ENCODE data around the gene CTIF.
"Not testable (repeated sequence)": the region's sequence is repeated elsewhere in the genome, so short reads cannot be mapped to it uniquely, and the experiment has no call there.

CTIF gene

GRCh38 chr18:48538531-48539405 lies at the start of gene CTIF:
Gene CTIF (plus strand): TSS chr18:48539031. CDS start chr18:48619566, 80,535 bp downstream.
- peak; percentile 95 for DNase-seq (ENCODE audit: low spot score)

DNA sequence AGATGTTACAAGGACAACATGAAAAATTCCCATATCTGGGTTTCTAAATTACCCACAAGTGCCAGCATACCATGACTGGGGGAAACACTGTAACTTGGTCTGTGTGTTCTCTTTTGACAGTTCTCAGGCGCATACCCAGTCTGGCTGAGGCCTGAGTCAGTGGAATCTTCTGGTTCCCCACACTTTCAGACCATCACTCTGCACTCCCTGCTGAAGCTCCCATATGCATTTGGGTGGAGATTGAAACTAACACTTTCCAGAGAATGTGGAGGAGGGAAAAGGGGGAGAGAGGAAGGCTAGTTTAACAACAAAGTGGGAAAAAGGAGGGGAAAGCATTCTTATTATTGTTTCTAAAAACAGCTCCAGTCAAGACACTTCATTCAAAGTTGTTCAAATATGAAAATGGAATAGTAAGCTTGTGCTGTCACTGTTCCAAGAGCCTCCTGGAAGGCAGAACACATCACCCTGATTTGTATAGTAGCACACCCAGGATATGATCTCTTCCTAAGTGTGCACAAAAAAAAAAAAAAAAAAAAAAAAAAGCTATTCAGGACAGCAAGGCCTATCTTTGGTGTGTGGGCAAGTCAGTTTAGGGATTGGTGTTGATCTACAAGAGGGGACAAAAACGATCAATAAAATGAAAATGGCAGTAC lies 48.1 kb upstream of the CTIF start:
- peak; percentile 24 for DNase-seq (ENCODE audit: low spot score)

DNA sequence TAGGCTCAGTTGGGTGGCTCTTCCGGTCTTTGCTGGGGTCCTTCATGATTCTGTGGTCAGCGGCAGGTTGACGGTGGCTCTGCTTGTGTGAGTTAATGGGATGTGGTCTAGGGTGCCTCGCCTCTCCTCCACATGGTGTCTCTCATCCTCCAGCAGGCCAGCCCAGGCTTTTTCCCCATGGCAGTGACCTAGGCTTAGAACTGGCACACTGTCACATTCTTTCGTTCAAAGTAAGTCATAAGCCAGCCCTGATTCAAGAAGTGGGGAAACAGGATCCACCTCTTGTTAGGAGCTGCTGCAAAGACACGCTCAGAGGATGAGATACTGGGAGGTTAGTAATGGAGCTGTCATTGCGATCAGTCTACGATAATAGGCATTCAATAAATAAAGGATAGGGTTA lies 46.0 kb upstream of the CTIF start:
- DNase-seq (ENCODE audit: low spot score): no peak

GRCh38 chr18:48493434-48494230 lies 45.2 kb upstream of the CTIF start:
- no peak for DNase-seq (ENCODE audit: low spot score)

- no peak for DNase-seq (ENCODE audit: low spot score)
Observed at GRCh38 chr18:48497863-48498262, 41.0 kb upstream of the CTIF start.

GRCh38 chr18:48500517-48500916 lies 38.3 kb upstream of the CTIF start:
- DNase-seq (ENCODE audit: low spot score): no peak

- no peak for DNase-seq (ENCODE audit: low spot score)
Observed at GRCh38 chr18:48502906-48503305, 35.9 kb upstream of the CTIF start.

DNA sequence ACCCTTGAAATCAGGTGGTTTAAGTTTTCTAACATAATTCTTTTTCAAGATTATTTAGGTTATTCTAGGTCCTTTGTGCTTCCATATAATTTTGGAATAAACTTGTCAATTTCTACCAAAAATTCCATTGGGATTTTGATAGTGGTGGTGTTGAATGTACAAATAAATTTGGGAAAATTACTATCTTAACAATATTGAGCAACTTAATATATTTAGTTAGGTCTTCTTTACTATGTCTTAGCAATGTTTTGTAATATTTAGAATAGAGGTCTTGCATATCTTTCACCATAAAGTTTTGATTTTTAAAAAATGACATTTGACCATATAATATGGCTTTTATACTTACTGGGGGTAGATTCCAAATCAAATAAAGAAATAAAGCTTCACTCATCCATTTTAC lies 34.0 kb upstream of the CTIF start:
- DNase-seq (ENCODE audit: low spot score): no peak

- not testable (repeated sequence) for DNase-seq (ENCODE audit: low spot score)
Observed at GRCh38 chr18:48506983-48507568, 31.8 kb upstream of the CTIF start.

- DNase-seq (ENCODE audit: low spot score): not testable (repeated sequence)
Observed at GRCh38 chr18:48512498-48512897, 26.3 kb upstream of the CTIF start.

- no peak for DNase-seq (ENCODE audit: low spot score)
Observed at GRCh38 chr18:48514786-48515185, 24.0 kb upstream of the CTIF start.

- DNase-seq (ENCODE audit: low spot score): no peak
Observed at GRCh38 chr18:48517048-48517447, 21.8 kb upstream of the CTIF start.

DNA sequence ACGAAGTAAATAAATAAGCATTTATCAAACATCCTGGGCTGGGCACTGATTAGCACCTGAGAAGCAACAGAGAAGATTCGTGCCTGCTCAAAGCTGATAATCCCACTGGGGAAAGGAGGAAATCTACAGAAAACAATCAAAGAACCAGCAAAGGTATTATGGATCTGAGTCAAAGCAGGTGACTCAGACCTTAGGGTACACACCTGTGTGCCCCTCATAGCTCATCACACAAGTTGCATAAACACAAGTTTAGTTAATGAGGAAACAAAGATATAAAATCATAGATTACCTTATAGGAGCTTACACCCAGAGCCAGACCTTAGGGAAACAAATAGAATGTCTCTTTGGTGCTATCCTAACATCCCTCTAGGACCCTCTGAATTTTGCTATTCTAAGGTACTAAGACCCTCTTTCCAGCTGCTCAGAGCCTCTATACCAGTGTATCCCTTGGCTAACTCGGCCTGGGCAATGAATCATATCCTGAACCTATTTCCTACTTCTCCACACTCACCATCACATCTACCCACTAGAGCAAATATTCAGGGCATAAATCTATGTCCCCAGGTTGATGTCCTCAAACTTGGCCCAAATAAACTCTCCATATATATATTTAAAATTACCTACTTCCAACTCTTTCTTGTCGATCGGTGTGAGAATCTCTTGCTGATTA lies 19.3 kb upstream of the CTIF start:
- no peak for DNase-seq (ENCODE audit: low spot score)

DNA sequence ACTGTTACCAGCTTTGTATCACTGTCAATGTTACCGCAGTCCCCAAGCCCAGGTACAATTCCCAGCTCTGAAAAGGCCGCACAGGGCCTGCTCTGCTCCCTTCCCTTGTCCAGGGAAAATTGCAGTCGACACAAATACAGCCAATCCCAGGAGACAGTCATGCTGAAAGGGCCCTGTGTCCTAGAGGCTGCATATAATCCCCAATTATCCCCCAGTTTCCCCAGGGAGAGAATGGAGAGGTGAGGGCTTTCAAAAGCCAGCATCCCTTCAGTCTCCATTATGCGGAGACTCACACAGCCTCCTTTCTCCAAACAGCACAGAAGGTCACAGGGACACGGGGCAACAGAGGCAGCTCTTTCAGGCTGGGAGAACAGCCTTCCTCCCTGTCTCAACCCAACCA lies 17.1 kb upstream of the CTIF start:
- no peak for DNase-seq (ENCODE audit: low spot score)

- DNase-seq (ENCODE audit: low spot score): no peak
Observed at GRCh38 chr18:48525671-48526070, 13.2 kb upstream of the CTIF start.

- no peak for DNase-seq (ENCODE audit: low spot score)
Observed at GRCh38 chr18:48527461-48527860, 11.4 kb upstream of the CTIF start.

DNA sequence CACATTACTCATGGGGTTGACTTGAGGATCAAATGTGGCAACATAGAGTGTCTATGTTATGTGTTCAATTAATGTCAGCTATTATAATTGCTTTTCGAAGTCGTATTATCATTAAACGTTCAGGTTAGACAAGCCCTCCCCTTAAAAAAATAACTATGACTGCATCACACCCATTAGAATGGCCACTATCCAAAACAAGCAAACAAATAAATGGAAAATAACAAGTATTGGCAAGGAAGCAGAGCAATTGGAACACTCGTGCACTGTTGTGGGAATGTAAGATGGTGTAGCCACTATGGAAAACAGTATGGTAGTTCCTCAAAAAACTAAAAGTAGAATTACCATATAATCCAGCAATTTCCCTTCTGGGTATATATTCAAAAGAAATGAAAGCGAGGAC lies 10.0 kb upstream of the CTIF start:
- DNase-seq (ENCODE audit: low spot score): no peak

DNA sequence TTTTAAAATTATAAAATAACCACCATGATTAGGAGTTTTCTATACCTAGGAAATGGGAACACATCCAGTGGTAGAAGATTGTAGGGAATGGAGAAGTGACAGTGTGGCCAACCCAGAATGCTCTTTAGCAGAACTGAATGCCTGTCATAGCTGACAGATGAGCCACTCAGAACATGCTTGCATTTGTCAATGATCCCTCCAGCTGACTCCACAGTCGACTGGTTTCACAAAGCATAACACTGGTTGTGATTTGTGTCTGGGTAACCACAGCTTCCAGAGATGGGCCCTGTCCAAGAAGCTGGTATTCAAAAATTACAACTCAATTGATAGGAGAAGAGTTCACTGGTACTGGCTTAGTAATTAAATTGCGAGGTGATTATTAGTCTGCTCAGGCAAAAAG lies 9.0 kb upstream of the CTIF start:
- peak; percentile 88 for DNase-seq (ENCODE audit: low spot score)

DNA sequence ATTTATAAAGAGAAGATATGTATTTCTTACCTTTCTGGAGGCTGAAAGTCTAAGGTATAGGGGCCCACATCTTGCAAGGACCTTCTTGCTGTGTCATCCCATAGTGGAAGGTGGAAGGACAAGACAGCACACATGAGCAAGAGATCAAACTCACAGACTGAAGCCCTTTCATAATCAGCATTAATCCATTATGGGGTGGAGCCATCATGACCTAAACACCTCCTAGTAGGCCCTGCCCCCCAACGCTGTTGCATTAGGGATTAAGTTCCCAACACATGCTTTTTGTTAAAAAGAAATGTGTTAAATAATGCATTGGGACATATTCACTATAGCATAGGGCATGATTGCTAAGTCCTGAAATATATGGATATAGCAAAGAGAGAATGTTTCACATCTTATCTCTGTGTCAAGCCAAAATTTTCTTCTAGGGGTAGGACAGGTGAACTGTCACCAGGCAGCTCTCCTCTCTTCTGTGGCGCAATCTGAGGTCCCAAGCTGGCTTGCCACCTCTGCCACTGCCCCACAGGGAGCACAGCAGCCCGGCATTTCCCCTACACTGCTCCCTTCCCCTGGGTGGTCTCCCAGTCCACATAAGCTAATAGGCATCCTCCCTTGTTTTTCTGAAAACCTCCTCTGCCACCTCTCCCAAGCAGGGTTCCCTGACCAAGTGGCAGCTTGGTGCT lies 8.3 kb upstream of the CTIF start:
- DNase-seq (ENCODE audit: low spot score): no peak

GRCh38 chr18:48531082-48531403 lies 7.8 kb upstream of the CTIF start:
- DNase-seq (ENCODE audit: low spot score): no peak

GRCh38 chr18:48531908-48532307 lies 6.9 kb upstream of the CTIF start:
- no peak for DNase-seq (ENCODE audit: low spot score)

Measured in AG08395 (cell line).